Breast epithelium (tissue), 4 donors: ENCODE data around the gene SNX21. TPM values are rescaled to one million over a fixed set of nuclear protein-coding genes. Genes with fewer than 3 reads are reported as not detected.

Source experiments
- DNase-seq, 2 donors: peaks; one replicate each; pipeline ENCODE4 v3.0.0-alpha.2; 2019; ENCODE audit warnings: low spot score in 2 of 2
- H3K27ac ChIP-seq, 2 donors: fragments of 200-600 bp; sonication (generic) in 1 of 2; one replicate each; pipeline ENCODE4 v1.5.1; 2016 to 2019; ENCODE audit warnings: mild to moderate bottlenecking in 1 of 2
- H3K27me3 ChIP-seq, 2 donors: fragments of 200-600 bp; sonication (generic) in 1 of 2; one replicate each; pipeline versions ENCODE4 v1.5.1 to v1.6.0; 2017 to 2019; ENCODE audit warnings: control low read depth in 1 of 2, mild to moderate bottlenecking in 1 of 2
- H3K36me3 ChIP-seq: fragments of 200-600 bp; one replicate; pipeline ENCODE4 v1.5.1; 2019
- H3K4me1 ChIP-seq, 2 donors: fragments of 200-600 bp; sonication (generic); one replicate each; pipeline ENCODE4 v1.5.1; 2016 to 2019; ENCODE audit warnings: control low read depth in 1 of 2
- H3K4me3 ChIP-seq, 3 donors: fragments of 200-600 bp; sonication (generic); 1 replicate in 2 of 3; 2 replicates in 1 of 3; pipeline ENCODE4 v1.5.1; 2016 to 2019; ENCODE audit warnings: mild to moderate bottlenecking in 3 of 3, moderate library complexity in 2 of 3
- H3K9me3 ChIP-seq, 2 donors: fragments of 200-600 bp; sonication (generic) in 1 of 2; one replicate each; pipeline ENCODE4 v1.5.1; 2016 to 2019; ENCODE audit warnings: control low read depth in 1 of 2
- POLR2A ChIP-seq: fragments of 450-650 bp; IDR thresholded peaks from one replicate; pipeline ENCODE4 v1.6.1; 2016; ENCODE audit warnings: antibody characterized with exemption, mild to moderate bottlenecking, moderate library complexity
- POLR2AphosphoS5 ChIP-seq, 3 donors: sonication (generic); formaldehyde crosslinking; IDR thresholded peaks; one replicate each; pipeline ENCODE4 v1.6.1; 2017; ENCODE audit warnings: antibody characterized with exemption in 3 of 3
- intact Hi-C: fragments of 100-400 bp; cut with DNase I; formaldehyde crosslinking; loops from one replicate; pipeline ENCODE4 v1.15.1; 2023; ENCODE audit warnings: low total_unique reads
- total RNA-seq, 3 donors: library from RNA; depleted of rRNA; stranded (reverse); fragments of >200 nt; gene quantifications; one replicate each; pipeline ENCODE4 v1.1.0, GENCODE V29; 2016
- TF ChIP-seq, protein P1 (sequence below), 3 donors: fragments of 450-650 bp; IDR thresholded peaks; one replicate each; pipeline ENCODE4 v1.5.1; 2016 to 2017; ENCODE audit warnings: antibody characterized with exemption in 3 of 3, mild to moderate bottlenecking in 3 of 3, moderate library complexity in 3 of 3

Gene SNX21
- total RNA-seq, 3 donors from 2014 or later, result 55.0 to 138 (median 66.9) TPM

DNA sequence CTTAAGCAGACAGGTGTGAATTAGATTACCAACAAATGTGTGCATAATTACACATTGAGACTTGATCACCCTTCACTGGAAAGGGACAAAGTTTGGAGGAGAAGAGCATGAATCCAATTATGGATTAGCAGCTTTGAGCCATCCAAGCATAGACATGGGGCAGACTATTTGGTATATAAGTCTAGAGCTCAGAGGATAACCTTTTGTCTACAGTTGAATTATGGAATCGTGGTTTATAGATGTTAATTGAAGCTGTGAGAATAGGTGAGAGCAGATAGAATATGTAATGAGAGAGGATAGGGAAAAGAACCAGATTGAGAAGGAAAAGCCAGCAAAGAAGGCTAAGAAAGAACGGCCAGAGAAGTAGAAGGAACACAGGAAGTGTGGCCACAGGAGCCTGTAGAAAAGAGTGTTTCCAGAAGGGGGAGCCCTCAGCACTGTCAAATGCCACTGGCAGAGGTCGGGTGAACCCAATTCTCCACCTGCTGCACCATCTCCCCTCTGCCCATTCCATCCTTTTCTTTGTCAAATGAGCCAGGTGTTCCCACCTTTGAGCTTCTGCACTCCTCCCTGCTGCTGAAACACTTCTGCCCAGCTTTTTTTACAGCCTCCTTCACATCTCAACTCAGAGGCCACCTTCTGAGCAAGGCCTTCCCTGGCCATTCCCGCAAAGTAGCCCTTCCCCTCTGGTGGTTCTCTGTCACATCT is 34.5 kb upstream of the SNX21 start:
- Histone ChIP-seq H3K36me3 (peaks cover 5% of the 10 kb centered on the region), H3K27me3 (no peaks in the 10 kb centered on the region), H3K4me3 (no peak overlapping the region), H3K9me3 (no peaks in the 10 kb centered on the region), H3K27ac (no peak overlapping the region), H3K4me1 (no peaks in the 10 kb centered on the region)
- intact Hi-C loops, result no loop called here
- no peak for DNase-seq
- TF ChIP-seq, protein P1, sequence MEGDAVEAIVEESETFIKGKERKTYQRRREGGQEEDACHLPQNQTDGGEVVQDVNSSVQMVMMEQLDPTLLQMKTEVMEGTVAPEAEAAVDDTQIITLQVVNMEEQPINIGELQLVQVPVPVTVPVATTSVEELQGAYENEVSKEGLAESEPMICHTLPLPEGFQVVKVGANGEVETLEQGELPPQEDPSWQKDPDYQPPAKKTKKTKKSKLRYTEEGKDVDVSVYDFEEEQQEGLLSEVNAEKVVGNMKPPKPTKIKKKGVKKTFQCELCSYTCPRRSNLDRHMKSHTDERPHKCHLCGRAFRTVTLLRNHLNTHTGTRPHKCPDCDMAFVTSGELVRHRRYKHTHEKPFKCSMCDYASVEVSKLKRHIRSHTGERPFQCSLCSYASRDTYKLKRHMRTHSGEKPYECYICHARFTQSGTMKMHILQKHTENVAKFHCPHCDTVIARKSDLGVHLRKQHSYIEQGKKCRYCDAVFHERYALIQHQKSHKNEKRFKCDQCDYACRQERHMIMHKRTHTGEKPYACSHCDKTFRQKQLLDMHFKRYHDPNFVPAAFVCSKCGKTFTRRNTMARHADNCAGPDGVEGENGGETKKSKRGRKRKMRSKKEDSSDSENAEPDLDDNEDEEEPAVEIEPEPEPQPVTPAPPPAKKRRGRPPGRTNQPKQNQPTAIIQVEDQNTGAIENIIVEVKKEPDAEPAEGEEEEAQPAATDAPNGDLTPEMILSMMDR (IDR thresholded peaks at IDR 0.05), result peak in 2 of 3 donors; percentile 41 to 55
- TF ChIP-seq POLR2A (no peak), POLR2AphosphoS5 (IDR thresholded peaks at IDR 0.05) (no peak)

DNA sequence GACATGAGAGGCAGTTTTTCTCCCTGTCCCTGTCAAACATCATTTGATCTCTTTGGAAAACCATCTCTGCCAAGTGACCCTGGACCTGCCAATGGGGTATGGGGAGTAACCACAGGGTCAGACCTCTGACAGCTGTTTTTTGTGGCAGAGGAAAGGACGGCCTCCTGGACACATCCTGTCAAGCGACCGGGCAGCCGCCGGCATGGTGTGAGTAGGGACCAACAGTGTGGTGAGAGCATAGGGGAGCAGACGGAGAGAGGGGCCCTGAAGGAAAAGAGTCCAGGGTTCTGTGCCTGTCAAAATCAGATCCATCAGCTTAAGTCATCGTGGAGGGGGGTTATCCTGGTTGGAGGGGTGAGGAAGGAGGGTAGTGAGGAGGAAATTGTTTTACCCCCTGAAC is 31.7 kb upstream of the SNX21 start:
- intact Hi-C loops, result no loop called here
- H3K27me3 ChIP-seq, result no peaks in the 10 kb centered on the region
- no peak overlapping the region for H3K27ac ChIP-seq
- TF ChIP-seq POLR2AphosphoS5 (IDR thresholded peaks at IDR 0.05) (no peak), POLR2A (no peak)
- TF ChIP-seq, protein P1 (IDR thresholded peaks at IDR 0.05), result no peak
- peaks cover 8% of the 10 kb centered on the region for H3K36me3 ChIP-seq
- no peaks in the 10 kb centered on the region for H3K4me1 ChIP-seq
- H3K4me3 ChIP-seq, result no peak overlapping the region
- no peak for DNase-seq
- H3K9me3 ChIP-seq, result no peaks in the 10 kb centered on the region

DNA sequence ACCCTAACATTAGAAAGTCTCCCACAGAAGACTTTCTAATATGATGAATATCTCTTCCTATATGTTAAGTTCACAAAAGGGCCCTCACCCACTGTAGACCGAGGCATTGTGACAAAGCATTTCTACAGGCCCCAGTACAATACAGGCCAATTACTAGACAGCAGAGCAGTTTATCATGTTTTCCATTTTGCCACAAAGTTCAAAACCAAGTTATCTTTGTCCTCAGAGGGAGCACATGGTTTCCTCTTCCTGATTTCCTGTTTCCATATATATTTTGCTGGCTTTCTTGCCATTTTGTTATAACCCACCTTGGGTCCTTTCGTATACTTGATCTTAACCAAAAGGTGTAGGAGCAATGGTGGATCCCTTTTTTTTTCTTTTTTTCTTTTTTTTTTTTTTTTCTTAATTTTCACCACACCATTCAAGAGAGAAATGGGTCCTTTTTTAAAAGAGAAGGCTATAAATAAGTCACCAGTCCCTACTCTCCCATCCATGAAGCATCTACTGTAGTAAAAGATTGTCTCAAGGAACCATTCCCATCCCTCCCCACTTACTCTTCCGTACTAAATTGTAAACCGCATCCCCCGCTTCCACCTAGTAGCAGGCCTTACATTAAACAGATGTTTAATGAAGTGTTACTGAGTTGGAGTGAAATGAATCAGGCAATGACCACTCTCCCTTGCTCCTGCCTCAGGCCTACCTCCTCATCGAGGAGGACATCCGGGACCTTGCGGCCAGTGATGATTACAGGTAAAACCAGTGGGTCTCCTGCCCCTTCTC is 23.2 kb upstream of the SNX21 start:
- peaks cover 0 to 4% of the 10 kb centered on the region in 2 donors for H3K4me1 ChIP-seq
- peaks cover 14% of the 10 kb centered on the region for H3K36me3 ChIP-seq
- intact Hi-C loops, result no loop called here
- DNase-seq, result no peak
- no peaks in the 10 kb centered on the region for H3K27me3 ChIP-seq
- H3K27ac ChIP-seq, result no peak overlapping the region
- H3K9me3 ChIP-seq, result no peaks in the 10 kb centered on the region
- TF ChIP-seq POLR2A (no peak), POLR2AphosphoS5 (IDR thresholded peaks at IDR 0.05) (no peak)
- TF ChIP-seq, protein P1 (IDR thresholded peaks at IDR 0.05), result no peak
- H3K4me3 ChIP-seq, result no peak overlapping the region

DNA sequence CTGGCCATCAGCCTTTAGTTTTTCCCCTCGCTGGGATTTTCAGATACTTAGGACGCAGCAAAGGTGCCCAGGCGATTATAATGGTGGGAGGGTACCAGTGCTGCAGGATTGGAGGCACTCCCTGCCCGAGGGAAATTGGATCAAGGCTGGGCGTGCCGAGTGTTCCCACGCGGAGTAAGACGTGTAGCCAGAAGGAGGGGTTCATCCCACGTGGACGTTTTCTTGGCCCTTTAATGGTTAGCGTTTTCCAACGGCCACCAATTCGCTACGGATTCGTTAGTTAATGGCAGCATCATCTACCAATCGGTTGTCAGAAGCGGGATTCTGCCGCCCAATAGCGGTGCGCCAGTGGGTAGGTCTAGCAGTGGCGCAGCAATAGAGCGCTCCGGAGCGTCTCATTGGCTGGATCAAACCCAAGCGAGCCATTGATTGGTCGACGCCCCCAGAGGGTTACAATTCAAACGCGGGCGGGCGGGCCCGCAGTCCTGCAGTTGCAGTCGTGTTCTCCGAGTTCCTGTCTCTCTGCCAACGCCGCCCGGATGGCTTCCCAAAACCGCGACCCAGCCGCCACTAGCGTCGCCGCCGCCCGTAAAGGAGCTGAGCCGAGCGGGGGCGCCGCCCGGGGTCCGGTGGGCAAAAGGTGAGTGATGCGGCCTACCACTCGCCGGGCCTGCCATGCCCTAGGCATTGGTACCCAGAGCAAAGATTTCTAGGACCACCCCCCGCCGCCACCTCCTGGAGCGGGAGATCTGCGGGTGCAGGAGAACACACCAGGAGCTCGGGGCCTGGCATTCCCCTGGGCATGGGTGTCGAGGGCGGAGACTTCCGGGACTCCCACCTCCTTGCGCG is 21.2 kb upstream of the SNX21 start, which contains the start of gene UBE2C:
TSS of gene UBE2C (plus strand) at position 488 of the 849 bp plus-strand sequence. CDS start at position 540, 52 bp downstream.
- H3K9me3 ChIP-seq, result no peaks in the 10 kb centered on the region
- peak within 1 kb of the TSS; percentile 32 to 50 for H3K27ac ChIP-seq
- peak; percentile 97 to 99 for DNase-seq
- TF ChIP-seq POLR2AphosphoS5 (IDR thresholded peaks at IDR 0.05) (peak; percentile 48 to 59 (median 55)), POLR2A (no peak)
- TF ChIP-seq, protein P1 (IDR thresholded peaks at IDR 0.05), result no peak
- H3K36me3 ChIP-seq, result peaks cover 14% of the 10 kb centered on the region
- peak within 1 kb of the TSS; percentile 46 to 77 (median 65) for H3K4me3 ChIP-seq
- H3K27me3 ChIP-seq, result no peaks in the 10 kb centered on the region
- peaks cover 0 to 4% of the 10 kb centered on the region in 2 donors for H3K4me1 ChIP-seq
- intact Hi-C loops, result loop anchor here (2.0 kb wide), 1 partner anchor 76 kb away; no protein-coding TSS in a partner anchor
